HG03469 (cell line): ENCODE results near the gene CDH4.
"Not testable (repeated sequence)": the region's sequence is repeated elsewhere in the genome, so short reads cannot be mapped to it uniquely, and the experiment has no call there.

Experiments
- ATAC-seq: cut with Tn5 transposase; IDR thresholded peaks from one replicate; pipeline ENCODE4 v1.9.1; 2021; ENCODE audit warnings: mild to moderate bottlenecking, moderate library complexity, moderate number of reproducible peaks; ENCODE audit not compliant: unreplicated experiment

Gene CDH4

DNA sequence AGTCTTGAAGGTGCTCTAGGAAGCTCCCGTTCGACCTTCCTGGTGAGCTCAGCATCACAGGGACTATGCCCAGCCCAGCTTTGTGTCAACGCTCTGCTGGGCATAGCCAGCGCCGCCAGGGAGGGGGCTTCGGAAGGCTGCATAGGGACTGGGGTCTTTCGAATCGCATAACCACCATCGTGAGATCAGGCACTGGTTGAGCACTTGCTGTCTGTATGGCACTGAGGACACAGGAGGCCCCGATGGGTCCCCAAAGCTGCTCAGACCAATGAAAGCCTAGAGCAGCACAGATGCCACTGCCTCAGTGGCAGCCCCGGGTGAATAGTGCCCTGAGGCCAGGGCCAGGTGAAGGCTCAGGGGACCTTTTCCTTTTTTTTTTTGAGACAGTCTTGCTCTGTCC lies 716.9 kb downstream of the CDH4 start:
- no peak for ATAC-seq

DNA sequence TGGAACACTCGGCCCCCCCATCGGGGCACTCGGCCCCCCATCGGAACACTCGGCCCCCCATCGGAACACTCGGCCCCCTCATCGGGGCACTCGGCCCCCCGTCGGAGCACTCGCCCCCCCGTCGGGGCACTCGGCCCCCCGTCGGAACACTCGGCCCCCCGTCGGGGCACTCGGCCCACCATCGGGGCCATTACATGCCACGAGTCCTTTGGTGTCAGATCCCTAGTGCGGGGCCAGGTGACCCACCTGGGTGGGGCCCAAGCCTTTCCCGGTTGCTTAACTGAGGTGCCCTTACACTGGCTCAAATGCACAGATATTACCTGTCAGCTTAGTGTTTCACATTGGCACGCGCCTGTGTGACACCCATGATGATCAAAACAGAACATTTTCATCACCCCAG lies 717.7 kb downstream of the CDH4 start:
- no peak for ATAC-seq

DNA sequence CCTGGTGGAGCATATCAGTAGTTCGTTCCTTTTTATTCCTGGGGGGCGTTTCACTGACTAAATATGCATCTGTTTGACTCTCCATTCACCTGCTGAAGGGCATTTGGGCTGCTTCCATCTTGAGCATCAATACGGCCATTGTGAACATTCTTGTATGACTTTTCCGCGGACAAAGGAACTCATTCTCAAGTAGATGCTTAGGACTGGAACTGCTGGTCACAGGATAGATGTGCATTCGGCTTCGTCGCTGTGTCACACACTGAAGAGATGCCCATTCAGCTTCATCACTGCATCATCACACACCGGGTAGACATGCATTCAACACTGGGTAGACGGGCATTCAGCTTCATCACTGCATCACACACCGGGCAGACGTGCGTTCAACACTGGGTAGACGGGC lies 718.3 kb downstream of the CDH4 start:
- no peak for ATAC-seq

DNA sequence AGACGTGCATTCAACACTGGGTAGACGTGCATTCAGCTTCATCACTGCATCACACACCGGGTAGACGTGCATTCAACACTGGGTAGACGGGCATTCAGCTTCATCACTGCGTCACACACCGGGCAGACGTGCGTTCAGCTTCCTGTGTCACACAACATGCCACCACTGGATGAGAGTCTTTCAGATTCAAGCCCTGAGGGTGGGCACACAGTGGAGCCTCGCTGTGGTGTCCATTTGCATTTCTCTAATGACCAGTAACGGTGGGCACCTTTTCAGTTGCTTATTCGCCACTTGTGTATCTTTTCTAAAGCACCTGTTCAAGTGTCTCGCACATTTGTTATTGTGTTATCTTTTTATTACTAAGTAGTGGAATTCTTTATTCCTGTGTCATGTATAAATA lies 719.5 kb downstream of the CDH4 start:
- ATAC-seq = not testable (repeated sequence)

DNA sequence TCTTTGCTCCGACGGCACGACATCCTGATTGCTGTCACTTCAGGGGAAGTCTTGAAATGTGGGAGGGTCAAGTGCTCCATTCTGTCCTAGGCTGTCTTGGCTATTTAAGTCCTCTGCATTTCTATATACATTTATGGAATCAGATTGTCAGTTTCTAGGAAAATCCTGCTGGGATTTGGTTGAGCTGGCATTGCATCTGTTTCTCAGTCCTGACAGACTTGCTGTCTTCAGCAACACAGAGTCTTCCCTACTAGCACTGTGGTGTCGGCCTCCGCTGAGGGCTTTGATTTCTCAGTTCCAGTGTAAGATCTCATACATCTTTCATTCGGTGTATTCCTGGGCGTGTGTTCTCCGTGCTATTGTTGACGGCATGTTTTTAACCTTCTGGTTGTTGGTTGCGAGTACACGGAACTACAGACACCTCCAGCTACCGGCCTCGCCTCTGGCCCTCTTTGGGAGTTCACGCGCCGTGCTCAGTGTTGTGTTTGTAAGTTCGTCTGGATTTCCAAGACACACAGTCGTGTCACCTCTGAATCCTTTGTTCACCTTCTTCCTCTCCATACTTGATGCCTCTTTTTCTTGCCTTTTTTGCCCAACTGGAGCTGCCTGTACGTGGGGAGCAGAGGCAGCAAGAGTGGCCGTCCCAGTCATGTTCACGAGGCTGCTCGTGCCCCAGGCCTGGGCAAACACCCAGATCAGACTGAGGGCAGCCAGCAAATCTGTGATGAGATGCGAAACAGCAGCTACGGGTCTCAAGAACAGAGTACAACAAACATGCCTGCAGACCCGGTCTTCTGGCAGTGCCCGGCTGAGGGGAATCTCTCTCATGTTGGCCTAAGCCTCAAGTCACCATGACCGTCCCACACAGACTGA lies 720.8 kb downstream of the CDH4 start:
- ATAC-seq = no peak

DNA sequence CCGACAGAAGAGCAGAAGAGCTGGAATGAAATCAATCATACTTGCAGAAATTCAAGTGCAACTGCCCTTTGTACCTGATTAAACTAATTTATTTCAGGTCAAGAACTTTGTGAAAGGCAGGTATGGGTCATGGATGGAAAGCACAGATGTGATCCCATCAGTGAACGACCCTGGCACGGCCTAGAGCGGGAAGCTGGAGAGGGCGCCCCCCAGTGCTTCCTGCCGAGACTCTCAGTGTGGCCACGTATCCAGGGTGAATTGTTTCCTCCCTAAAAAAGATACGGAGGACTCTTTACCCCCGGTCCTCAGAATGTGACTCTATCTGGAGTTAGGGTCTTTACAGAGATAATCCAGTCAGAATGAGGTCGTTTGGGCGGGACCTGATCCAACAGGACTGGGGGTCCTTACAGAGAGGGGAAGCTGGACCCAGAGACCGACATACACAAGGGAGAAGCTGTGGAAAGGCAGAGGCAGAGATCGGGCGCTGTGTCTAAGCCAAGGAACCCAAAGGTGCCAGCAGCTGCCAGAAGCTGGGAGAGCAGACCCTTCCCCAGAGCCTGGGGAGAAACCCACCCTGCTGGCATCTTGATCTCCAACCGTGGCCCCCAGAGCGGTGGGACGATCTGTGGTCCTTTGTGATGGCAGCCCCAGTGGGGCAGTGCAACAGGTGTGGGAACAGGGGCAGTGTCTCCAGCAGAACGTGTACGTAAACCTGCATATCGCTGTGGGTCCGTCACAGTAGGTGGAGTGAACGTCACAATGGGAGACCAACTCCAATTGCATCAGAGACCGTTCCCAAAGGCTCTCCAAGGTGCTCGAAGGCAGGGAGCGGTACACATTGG lies 721.7 kb downstream of the CDH4 start:
- no peak for ATAC-seq

DNA sequence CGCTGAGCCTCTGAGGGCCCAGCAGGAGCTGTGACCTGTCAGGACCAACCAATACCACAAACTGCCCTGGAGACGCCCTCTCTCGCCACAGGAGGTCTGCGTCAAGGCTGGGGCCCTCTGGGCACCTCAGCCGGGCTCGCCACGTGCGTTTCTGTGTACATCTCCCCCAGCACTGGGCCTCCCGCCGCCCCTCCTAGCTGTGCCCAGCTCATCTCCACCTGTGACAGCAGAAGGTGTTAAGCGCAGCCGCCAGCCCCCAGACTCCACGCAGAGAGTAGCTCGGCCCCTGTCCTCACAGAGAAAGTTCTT lies 722.2 kb downstream of the CDH4 start:
- no peak for ATAC-seq

DNA sequence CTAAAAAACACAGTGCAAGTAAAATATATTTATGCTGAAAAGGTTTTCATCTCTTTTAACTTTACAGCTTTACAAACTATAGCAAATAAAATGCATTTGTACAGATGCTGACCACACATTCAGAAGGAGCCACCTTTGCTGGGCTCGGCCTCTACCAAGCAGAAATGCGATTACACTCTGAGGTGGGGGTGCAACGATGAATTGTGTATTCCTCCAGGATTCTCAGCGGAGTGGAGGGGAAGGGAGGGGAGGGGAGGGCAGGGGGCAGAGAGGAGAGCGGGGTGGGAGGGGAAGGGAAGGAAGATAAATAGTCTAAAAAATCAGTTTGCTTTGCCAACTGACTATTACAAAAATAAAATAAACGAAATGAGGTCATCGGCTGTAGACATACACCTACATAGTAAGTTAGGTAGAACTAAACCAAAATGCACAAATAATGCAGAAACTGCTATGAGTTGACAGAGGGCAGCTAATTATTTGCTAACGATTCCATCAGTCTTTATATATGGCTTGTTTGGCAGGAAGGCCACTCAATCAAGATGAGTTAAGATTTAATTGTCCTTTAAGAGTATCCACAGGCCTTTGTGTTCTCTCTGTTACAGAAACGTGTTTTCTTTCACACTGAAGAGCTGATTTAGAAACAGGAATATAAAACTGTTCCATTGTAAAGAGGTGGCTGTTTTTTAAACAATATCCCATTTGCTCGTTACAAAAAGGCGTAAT lies 723.5 kb downstream of the CDH4 start:
- no peak for ATAC-seq

DNA sequence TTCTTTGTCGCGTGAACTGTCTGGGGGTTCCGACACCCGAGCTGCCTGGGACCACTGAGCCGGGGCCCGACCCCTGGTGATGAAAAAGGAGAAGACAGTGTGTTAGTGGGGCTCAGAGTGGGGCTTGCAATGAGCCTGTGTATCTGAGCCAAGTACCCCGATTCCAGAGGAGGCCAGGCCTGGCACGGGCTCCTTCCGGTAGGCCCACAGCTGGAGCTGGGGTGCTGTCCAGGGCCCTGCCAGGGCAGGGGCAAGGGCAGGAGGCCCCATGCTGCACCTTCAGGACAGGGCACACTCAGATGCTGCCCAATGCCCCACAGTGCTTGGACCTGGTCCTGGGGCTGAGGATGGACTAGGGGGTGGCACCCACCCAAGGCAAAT lies 724.2 kb downstream of the CDH4 start:
- ATAC-seq = no peak

DNA sequence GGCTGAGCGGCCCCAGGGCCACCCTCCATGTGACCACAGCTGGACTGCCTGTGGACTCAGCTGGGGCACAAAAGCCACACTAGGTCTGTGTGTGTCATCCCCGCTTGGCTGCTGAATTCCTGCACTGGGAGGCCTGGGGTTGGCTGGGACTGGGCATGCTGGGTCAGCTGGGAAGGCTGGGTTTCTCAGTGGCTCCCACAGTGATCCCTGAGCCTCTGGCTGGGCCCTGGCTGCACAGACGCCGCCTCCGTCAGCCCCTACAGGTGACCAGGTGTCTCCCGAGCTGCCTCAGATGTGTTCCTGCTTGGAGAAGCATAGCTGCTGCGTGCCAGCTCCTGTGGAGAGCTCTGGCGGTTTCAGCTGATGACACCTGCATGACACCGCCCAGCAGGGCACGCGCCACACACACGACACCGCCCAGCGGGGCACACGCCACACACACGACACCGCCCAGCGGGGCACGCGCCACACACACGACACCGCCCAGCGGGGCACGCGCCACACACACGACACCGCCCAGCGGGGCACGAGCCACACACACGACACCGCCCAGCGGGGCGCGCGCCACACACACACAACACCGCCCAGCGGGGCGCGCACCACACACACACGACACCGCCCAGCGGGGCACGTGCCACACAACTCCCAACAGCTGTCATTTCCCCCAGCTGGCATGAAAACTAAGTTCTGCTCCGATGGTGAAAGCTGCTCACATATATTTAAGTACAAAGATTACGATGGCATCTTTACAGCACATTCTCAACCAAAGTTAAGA lies 724.8 kb downstream of the CDH4 start:
- ATAC-seq = no peak

DNA sequence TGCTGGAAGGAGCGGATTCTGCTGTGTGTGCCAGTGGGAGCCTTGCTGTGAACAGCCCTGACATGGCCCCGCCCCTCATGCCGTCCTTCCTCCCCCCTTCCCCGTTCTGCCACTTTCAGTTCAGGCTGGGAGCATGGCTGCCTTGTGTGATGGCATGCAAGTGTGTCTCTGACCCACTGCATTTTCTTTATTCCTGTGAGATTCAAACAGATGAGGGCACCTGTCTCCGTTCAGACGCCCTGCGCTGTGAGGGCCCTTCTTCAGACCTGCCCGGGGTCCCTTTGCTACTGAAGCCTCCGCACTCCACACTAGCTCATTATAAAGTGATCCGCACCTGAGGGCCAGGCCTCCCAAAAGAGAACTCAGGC lies 725.3 kb downstream of the CDH4 start:
- ATAC-seq = no peak

DNA sequence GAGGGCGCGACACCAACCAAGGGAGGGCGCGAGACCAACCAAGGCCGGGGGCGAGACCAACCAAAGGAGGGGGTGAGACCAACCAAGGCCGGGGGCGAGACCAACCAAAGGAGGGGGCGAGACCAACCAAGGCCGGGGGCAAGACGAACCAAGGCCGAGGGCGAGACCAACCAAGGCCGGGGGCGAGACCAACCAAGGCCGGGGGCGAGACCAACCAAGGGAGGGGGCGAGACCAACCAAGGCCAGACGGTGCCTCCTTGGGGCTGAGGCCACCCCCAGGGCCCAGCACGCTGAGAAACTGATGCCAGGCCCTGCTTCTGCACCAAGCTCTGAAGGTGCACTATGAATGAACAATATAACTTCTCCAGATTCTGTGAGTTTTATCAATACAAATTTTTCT lies 726.4 kb downstream of the CDH4 start:
- ATAC-seq = no peak

DNA sequence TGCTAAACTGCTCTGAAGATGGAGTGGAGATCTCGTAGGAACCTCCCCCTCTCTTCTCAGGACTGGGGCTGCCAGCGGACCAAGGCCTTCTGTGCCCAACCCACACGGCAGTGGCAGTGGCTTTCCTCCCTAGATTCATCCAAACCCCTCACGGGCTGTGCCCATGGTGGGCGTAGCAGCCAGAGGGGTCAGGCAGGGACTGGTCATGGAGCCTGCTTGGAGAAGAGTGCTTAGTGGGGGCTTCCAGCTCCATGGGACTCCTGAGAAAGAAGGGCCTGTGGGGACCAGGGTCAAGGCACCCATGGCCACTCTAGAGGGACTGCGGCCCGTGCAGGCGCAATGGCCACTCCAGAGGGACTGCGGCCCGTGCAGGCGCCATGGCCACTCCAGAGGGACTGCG lies 727.0 kb downstream of the CDH4 start:
- no peak for ATAC-seq

DNA sequence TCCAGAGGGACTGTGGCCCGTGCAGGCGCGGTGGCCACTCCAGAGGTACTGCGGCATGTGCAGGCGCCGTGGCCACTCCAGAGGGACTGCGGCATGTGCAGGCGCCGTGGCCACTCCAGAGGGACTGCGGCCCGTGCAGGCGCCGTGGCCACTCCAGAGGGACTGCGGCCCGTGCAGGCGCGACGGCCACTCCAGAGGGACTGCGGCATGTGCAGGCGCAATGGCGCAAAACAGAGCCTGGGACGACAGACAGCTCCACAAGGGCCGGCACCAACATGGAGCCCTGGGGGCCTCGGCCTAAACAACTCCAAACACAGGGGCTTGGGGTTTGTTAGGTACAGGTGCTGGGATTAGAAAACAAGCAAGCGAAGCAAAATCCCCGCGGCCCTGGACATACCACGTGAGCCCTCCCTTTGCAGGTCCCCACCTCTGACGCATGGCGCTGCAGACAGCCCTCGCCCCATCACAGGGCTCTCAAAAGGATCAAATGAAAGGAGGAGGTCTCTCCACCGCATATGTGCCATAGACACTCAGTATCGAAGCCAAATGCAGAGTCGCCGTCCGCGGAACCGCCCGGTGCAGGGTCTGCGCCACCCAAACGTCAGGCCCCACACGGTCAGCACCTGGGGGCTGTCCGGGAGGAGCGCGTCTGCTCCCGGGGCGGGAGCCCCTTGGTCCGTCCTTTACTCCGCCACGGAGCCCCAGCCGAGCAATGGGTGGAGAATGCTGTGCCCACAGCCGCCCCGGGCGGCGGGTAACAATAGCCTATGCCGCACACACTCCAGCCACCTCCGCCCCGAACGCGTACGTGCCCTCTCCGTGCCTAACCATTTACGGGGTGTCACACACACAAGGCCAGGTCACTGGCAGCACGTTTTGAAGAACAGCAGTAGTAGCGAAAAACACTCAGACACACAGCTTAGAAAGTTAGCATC lies 727.9 kb downstream of the CDH4 start:
- ATAC-seq = no peak

DNA sequence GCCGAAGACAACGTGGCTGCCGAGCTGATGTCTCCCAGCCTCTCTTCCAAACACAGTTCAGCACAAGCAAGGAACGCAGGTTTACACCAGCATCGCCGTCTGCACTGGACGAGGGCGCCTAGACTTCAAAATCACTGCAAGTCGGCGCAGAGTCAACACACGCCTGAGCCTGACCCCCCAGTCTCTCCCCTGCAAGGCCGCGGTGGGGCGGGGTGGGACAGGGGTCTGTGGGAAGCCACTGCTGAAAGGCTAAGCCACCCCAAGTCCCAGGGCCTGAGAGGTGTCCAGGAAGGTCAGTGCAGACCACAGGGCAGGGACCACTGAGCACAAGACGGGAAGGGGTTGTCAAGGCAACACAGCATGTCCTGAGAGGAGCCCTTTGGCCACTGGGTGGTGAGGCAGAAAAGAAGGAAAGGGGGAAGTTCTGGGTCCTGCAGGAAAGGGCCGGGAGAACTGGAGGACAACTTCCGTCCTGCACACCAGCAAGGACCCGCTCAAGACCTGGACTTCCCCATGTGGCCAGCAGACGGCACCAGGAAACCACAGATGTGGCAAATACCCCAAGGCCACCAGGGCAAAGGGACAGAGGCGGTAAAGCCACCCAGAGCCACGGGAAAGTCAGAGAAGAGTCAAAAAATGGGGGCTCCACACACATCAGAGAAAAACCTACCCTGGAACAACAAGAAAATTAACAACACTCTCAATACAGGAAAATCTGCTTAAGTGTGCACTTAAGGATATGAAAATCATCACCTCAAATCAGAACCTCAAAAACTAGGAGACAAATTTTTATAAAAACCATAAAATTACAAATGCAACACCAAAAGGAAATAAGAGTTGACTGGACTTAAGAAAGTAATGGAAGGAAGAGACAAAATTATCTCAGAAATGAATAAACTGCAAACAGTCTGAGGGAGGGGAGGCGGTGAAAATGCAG lies 728.9 kb downstream of the CDH4 start:
- no peak for ATAC-seq

DNA sequence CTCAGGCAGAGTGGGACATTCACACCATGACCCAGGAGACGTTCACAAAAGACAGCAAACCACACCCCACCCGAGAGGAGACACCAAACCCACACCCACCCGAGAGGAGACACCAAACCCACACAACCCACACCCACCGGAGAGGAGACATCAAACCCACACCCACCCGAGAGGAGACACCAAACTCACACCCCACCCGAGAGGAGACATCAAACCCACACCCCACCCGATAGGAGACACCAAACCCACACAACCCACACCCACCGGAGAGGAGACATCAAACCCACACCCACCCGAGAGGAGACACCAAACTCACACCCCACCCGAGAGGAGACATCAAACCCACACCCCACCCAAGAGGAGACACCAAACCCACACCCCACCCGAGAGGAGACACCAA lies 729.6 kb downstream of the CDH4 start:
- ATAC-seq = not testable (repeated sequence)

DNA sequence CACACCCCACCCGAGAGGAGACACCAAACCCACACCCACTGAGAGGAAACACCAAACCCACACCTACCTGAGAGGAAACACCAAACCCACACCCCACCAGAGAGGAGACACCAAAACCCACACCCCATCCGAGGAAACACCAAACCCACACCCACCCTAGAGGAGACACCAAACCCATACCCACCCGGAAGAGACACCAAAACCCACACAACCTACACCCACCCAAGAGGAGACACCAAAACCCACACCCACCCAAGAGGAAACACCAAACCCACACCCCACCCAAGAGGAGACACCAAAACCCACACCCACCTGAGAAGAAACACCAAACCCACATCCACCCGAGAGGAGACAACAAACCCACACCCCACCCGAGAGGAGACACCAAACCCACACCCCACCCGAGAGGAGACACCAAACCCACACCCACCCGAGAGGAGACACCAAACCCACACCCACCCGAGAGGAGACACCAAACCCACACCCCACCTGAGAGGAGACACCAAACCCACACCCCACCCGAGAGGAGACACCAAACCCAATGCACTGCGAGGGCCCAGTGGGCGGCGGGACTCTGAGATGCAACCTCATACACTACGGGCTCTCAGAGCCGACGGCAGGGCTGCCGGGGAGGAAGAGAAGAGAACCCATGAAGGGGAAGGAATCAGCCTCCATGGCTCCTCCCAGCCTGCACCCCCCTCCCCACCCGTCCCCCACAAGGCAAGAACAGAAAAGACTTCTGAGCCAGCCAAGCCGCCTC lies 730.3 kb downstream of the CDH4 start:
- no peak for ATAC-seq

DNA sequence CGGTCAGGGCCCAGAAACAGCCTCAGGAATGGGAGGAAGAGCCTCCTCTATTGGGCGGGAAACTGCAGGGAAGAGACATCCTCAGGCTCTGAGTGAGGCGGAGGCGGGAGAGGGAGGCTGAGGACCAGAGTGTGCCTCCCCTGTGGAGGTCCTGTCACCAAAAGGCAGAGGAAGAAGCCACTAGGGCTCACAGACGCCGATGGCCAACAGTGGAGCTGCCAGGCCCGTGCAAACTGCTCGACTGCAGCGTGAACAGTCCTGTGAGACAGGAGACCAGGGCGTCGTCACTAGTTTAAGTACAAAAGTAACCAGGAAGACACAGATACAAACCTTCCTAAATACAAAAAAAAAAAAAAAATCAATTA lies 730.9 kb downstream of the CDH4 start:
- no peak for ATAC-seq
